HFF-Myc (cell line): ENCODE measurements around the gene GRAMD2A.

Experiments
- DNase-seq: peaks from one replicate; pipeline ENCODE4 v3.0.0-alpha.2; 2011; ENCODE audit warnings: low read depth; ENCODE audit errors: extremely low read depth
- H3K4me3 ChIP-seq: replicated peaks from 2 replicates; pipeline ENCODE4 v1.5.1; 2011; ENCODE audit warnings: low read depth, mild to moderate bottlenecking, control low read depth, low read length
- CTCF ChIP-seq: IDR thresholded peaks from 2 replicates; pipeline ENCODE4 v1.5.1; 2012; ENCODE audit warnings: mild to moderate bottlenecking, low read depth, low read length, control low read depth; ENCODE audit errors: missing control alignments

GRAMD2A gene

DNA sequence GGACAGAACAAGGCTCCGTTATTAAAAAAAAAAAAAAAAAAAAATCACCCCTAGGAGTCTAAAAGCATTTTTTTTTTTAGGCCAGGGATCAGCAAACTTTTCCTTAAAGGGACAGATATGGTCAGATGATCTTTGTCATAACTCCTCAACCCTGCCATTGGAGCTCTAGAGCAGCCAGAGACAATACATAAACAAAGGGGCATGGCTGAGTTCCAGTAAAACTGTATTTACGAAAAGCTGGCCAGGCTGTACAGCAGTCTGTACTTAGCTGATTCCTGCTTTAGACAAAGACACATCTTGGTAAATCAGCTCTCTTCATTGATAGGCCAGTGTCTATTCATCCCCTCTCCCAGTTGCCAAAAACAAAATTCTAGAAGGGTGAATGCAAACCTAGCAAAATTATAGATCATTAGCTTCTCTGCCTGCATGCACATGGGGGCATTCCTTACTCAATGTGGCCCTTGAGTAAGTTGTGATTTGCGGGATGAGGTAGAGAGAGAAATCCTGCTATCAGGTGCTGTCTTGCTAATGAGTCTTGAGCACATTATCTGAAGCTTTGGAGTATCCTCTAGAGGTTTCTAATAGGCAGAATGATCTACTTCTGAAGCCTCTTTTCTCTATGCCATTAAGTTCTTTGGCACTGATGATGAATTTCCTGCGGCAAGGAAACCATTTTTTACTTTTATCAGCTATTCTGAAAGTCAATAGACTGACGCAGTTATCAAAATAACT lies 44.2 kb downstream of the GRAMD2A start:
- DNase-seq, result no peak
- no peak for TF ChIP-seq CTCF
- no peak overlapping the region for H3K4me3 ChIP-seq

- TF ChIP-seq CTCF, result no peak
- no peak for DNase-seq
These were observed 50.2 kb downstream of the GRAMD2A start for GRCh38 chr15:72147418-72147817.

GRCh38 chr15:72146934-72147333 lies 50.7 kb downstream of the GRAMD2A start:
- H3K4me3 ChIP-seq, result no peak overlapping the region
- no peak for DNase-seq

More at GRCh38 chr15:72147418-72147817, 50.2 kb downstream of the GRAMD2A start:
- no peak overlapping the region for H3K4me3 ChIP-seq

GRCh38 chr15:72146221-72146620 lies 51.4 kb downstream of the GRAMD2A start:
- no peak for TF ChIP-seq CTCF

More at GRCh38 chr15:72146934-72147333, 50.7 kb downstream of the GRAMD2A start:
- no peak for TF ChIP-seq CTCF

GRCh38 chr15:72141171-72142084 lies 56.2 kb downstream of the GRAMD2A start:
- DNase-seq, result no peak
- TF ChIP-seq CTCF, result no peak
- no peak overlapping the region for H3K4me3 ChIP-seq

More at GRCh38 chr15:72146221-72146620, 51.4 kb downstream of the GRAMD2A start:
- no peak overlapping the region for H3K4me3 ChIP-seq
- DNase-seq, result no peak

DNA sequence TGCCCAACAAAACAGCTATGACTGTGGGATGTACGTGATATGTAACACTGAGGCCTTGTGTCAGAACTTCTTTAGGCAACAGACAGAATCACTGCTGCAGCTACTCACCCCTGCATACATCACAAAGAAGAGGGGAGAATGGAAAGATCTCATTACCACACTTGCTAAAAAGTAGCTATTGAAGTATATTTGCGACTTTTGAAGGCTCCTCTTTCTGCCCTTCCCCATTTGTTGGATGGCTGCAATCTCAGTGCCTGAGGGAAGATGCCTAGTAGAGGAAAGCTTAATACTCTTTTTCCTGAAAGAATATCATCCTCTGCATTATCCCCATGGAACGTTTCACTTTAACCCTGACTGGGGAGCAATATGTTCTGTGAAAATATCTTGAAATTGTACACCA lies 57.5 kb downstream of the GRAMD2A start:
- no peak for DNase-seq
- no peak overlapping the region for H3K4me3 ChIP-seq
- no peak for TF ChIP-seq CTCF
